ACC112 (cell line): ENCODE measurements around the gene TAB2.
"Not testable (repeated sequence)": the region's sequence is repeated elsewhere in the genome, so short reads cannot be mapped to it uniquely, and the experiment has no call there.

Source experiments
- H2AFZ ChIP-seq: fragments of 200-600 bp; sonication (generic); one replicate; pipeline ENCODE4 v1.6.0; 2017; ENCODE audit warnings: antibody characterized with exemption, low read length; ENCODE audit not compliant: unreplicated experiment
- H3K27ac ChIP-seq: fragments of 200-600 bp; sonication (generic); 2 replicates; pipeline ENCODE4 v1.5.1; 2014; ENCODE audit warnings: low read depth, mild to moderate bottlenecking, antibody characterized with exemption, low read length, moderate library complexity
- H3K27me3 ChIP-seq: fragments of 200-600 bp; sonication (generic); 2 replicates; pipeline ENCODE4 v1.6.1; 2014; ENCODE audit warnings: mild to moderate bottlenecking, antibody characterized with exemption, low read length, moderate library complexity, mixed read lengths; ENCODE audit not compliant: insufficient read depth
- H3K36me3 ChIP-seq: fragments of 200-600 bp; sonication (generic); 2 replicates; pipeline ENCODE4 v1.6.1; 2016; ENCODE audit warnings: mild to moderate bottlenecking, antibody characterized with exemption, low read length, moderate library complexity, mixed read lengths; ENCODE audit not compliant: insufficient read depth
- H3K4me1 ChIP-seq: fragments of 200-600 bp; sonication (generic); one replicate; pipeline ENCODE4 v1.6.1; 2016; ENCODE audit warnings: low read length, mixed read lengths; ENCODE audit not compliant: insufficient read depth, unreplicated experiment, control insufficient read depth
- H3K4me3 ChIP-seq: fragments of 200-600 bp; sonication (generic); 2 replicates; pipeline ENCODE4 v1.5.1; 2014; ENCODE audit warnings: mild to moderate bottlenecking, low read depth, low read length
- H3K79me2 ChIP-seq: fragments of 200-600 bp; sonication (generic); one replicate; pipeline ENCODE4 v1.6.0; 2016; ENCODE audit warnings: low read length; ENCODE audit not compliant: control insufficient read depth, unreplicated experiment, insufficient read depth

TAB2 gene

GRCh38 chr6:149440735-149441671 is 123.5 kb downstream of the TAB2 start:
- Histone ChIP-seq H3K27ac (no peak overlapping the region), H2AFZ (no peak overlapping the region), H3K4me1 (no peaks in the 10 kb centered on the region), H3K4me3 (no peak overlapping the region), H3K36me3 (no peaks in the 10 kb centered on the region), H3K79me2 (no peaks in the 10 kb centered on the region), H3K27me3 (peaks cover 2% of the 10 kb centered on the region; the same call in 1 of the 2 replicates)

- Histone ChIP-seq H3K27me3 (peaks cover 9% of the 10 kb centered on the region; the same call in 1 of the 2 replicates), H3K36me3 (no peaks in the 10 kb centered on the region), H3K4me3 (no peak overlapping the region), H3K27ac (no peak overlapping the region), H2AFZ (no peak overlapping the region), H3K4me1 (no peaks in the 10 kb centered on the region), H3K79me2 (no peaks in the 10 kb centered on the region)
Measured at GRCh38 chr6:149441740-149442139, 124.2 kb downstream of the TAB2 start.

- no peak overlapping the region for H3K4me3 ChIP-seq
- H3K27me3 ChIP-seq: peaks cover 16% of the 10 kb centered on the region; the same call in 1 of the 2 replicates
- no peaks in the 10 kb centered on the region for H3K79me2 ChIP-seq
- no peaks in the 10 kb centered on the region for H3K36me3 ChIP-seq
- no peak overlapping the region for H2AFZ ChIP-seq
- H3K27ac ChIP-seq: no peak overlapping the region
- H3K4me1 ChIP-seq: no peaks in the 10 kb centered on the region
Measured at GRCh38 chr6:149443411-149444181, 126.1 kb downstream of the TAB2 start.

- H3K36me3 ChIP-seq, H2AFZ ChIP-seq, H3K79me2 ChIP-seq, H3K4me3 ChIP-seq, H3K27ac ChIP-seq, H3K4me1 ChIP-seq: not testable (repeated sequence)
- peaks cover 22% of the 10 kb centered on the region for H3K27me3 ChIP-seq
Measured at GRCh38 chr6:149444360-149445094, 127.0 kb downstream of the TAB2 start.

- H3K4me1 ChIP-seq: no peaks in the 10 kb centered on the region
- peaks cover 26% of the 10 kb centered on the region for H3K27me3 ChIP-seq
- no peaks in the 10 kb centered on the region for H3K36me3 ChIP-seq
- H3K4me3 ChIP-seq: no peak overlapping the region
- no peaks in the 10 kb centered on the region for H3K79me2 ChIP-seq
- no peak overlapping the region for H3K27ac ChIP-seq
- H2AFZ ChIP-seq: no peak overlapping the region
Measured at GRCh38 chr6:149445095-149445466, 127.6 kb downstream of the TAB2 start.

- H3K27ac ChIP-seq: no peak overlapping the region
- H3K79me2 ChIP-seq: no peaks in the 10 kb centered on the region
Measured at GRCh38 chr6:149445573-149445972, 128.1 kb downstream of the TAB2 start.

GRCh38 chr6:149446791-149447376 is 129.4 kb downstream of the TAB2 start:
- H3K79me2 ChIP-seq: no peaks in the 10 kb centered on the region
- H3K4me1 ChIP-seq: no peaks in the 10 kb centered on the region
- H3K36me3 ChIP-seq: no peaks in the 10 kb centered on the region
- H3K4me3 ChIP-seq: no peak overlapping the region
- H2AFZ ChIP-seq: no peak overlapping the region
- no peak overlapping the region for H3K27ac ChIP-seq
- H3K27me3 ChIP-seq: peaks cover 44% of the 10 kb centered on the region

More at GRCh38 chr6:149445573-149445972, 128.1 kb downstream of the TAB2 start:
- H3K27me3 ChIP-seq: peaks cover 31% of the 10 kb centered on the region
- no peaks in the 10 kb centered on the region for H3K4me1 ChIP-seq
- no peak overlapping the region for H3K4me3 ChIP-seq
- no peak overlapping the region for H2AFZ ChIP-seq
- H3K36me3 ChIP-seq: no peaks in the 10 kb centered on the region

- Histone ChIP-seq H3K36me3 (no peaks in the 10 kb centered on the region), H3K79me2 (no peaks in the 10 kb centered on the region), H3K4me3 (no peak overlapping the region), H2AFZ (no peak overlapping the region), H3K27me3 (peaks cover 48% of the 10 kb centered on the region), H3K4me1 (peaks cover 6% of the 10 kb centered on the region), H3K27ac (no peak overlapping the region)
Measured at GRCh38 chr6:149448821-149449453, 131.4 kb downstream of the TAB2 start.

- peaks cover 14% of the 10 kb centered on the region for H3K4me1 ChIP-seq
- no peak overlapping the region for H2AFZ ChIP-seq
- H3K4me3 ChIP-seq: no peak overlapping the region
- peaks cover 48% of the 10 kb centered on the region for H3K27me3 ChIP-seq
- no peak overlapping the region for H3K27ac ChIP-seq
- H3K79me2 ChIP-seq: no peaks in the 10 kb centered on the region
- H3K36me3 ChIP-seq: no peaks in the 10 kb centered on the region
Measured at GRCh38 chr6:149449831-149450678, 132.5 kb downstream of the TAB2 start.
